ENCODE results near the gene FIGN.

- TF ChIP-seq CTCF (IDR thresholded peaks at IDR 0.05) (no peak), POLR2A (IDR thresholded peaks at IDR 0.05) (no peak)
These were observed 102.5 kb downstream of the FIGN start for GRCh38 chr2:163633291-163633690.
